HG03378 (cell line): ENCODE data around the gene TMEM158.

Experiments
- ATAC-seq: cut with Tn5 transposase; IDR thresholded peaks from one replicate; pipeline ENCODE4 v1.9.1; 2021; ENCODE audit warnings: mild to moderate bottlenecking, moderate library complexity; ENCODE audit not compliant: unreplicated experiment

TMEM158 gene

GRCh38 chr3:45226206-45226915, at the start of gene TMEM158:
TSS of gene TMEM158 (minus strand) at chr3:45226287. CDS start at chr3:45226027, 260 bp downstream.
- no peak for ATAC-seq

- ATAC-seq = no peak
These were observed 49.1 kb upstream of the TMEM158 start for GRCh38 chr3:45275006-45275704.

GRCh38 chr3:45273681-45274515, 47.8 kb upstream of the TMEM158 start:
- no peak for ATAC-seq

GRCh38 chr3:45272828-45273470, 46.9 kb upstream of the TMEM158 start:
- no peak for ATAC-seq

GRCh38 chr3:45272032-45272810, 46.1 kb upstream of the TMEM158 start:
- no peak for ATAC-seq

GRCh38 chr3:45269952-45270351, 43.9 kb upstream of the TMEM158 start:
- no peak for ATAC-seq

GRCh38 chr3:45267097-45267496, 41.0 kb upstream of the TMEM158 start:
- no peak for ATAC-seq

GRCh38 chr3:45261333-45262110, 35.4 kb upstream of the TMEM158 start:
- no peak for ATAC-seq

GRCh38 chr3:45259133-45259532, 33.0 kb upstream of the TMEM158 start:
- no peak for ATAC-seq

- no peak for ATAC-seq
These were observed 32.2 kb upstream of the TMEM158 start for GRCh38 chr3:45258317-45258716.

- ATAC-seq = no peak
These were observed 27.2 kb upstream of the TMEM158 start for GRCh38 chr3:45253316-45253715.

- no peak for ATAC-seq
These were observed 26.7 kb upstream of the TMEM158 start for GRCh38 chr3:45252826-45253225.

GRCh38 chr3:45249391-45249790, 23.3 kb upstream of the TMEM158 start:
- no peak for ATAC-seq

GRCh38 chr3:45246241-45246640, 20.2 kb upstream of the TMEM158 start:
- ATAC-seq = no peak

- ATAC-seq = no peak
These were observed 18.3 kb upstream of the TMEM158 start for GRCh38 chr3:45244356-45244755.

GRCh38 chr3:45241206-45241605, 15.1 kb upstream of the TMEM158 start:
- ATAC-seq = no peak

- no peak for ATAC-seq
These were observed 14.2 kb upstream of the TMEM158 start for GRCh38 chr3:45240292-45240691.

GRCh38 chr3:45239254-45239653, 13.2 kb upstream of the TMEM158 start:
- no peak for ATAC-seq

GRCh38 chr3:45236964-45237363, 10.9 kb upstream of the TMEM158 start:
- ATAC-seq = no peak

GRCh38 chr3:45235409-45235808, 9.3 kb upstream of the TMEM158 start:
- no peak for ATAC-seq
